GM23338 (cell line): Measurements from ENCODE around the gene ARL11. TPM values are rescaled to one million over a fixed set of nuclear protein-coding genes. Genes with fewer than 3 reads are reported as not detected.
A peak's percentile ranks its signal among the peaks of the same experiment; 100 is the strongest.

Experiments used
- ATAC-seq: fragments of 200-7000 bp; cut with Tn5 transposase; 3 replicates; pipeline ENCODE4 v1.9.1; 2020
- DNase-seq: peaks from one replicate; pipeline ENCODE4 v3.0.0-alpha.2; 2015; ENCODE audit warnings: low spot score
- H2AFZ ChIP-seq: fragments of 200-600 bp; sonication (generic); 2 replicates; pipeline ENCODE4 v1.8.0; 2016; ENCODE audit warnings: antibody characterized with exemption, mild to moderate bottlenecking, moderate library complexity
- H3F3A ChIP-seq: fragments of 200-600 bp; sonication (generic); replicated peaks from 2 replicates; pipeline ENCODE4 v1.8.0; 2017; ENCODE audit warnings: antibody characterized with exemption, mixed run types, low read depth
- H3K27ac ChIP-seq: fragments of 200-600 bp; sonication (generic); 2 replicates; pipeline ENCODE4 v1.6.1; 2016; ENCODE audit warnings: low read depth
- H3K27me3 ChIP-seq: fragments of 200-600 bp; sonication (generic); 2 replicates; pipeline ENCODE4 v1.8.0; 2016; ENCODE audit warnings: mild to moderate bottlenecking, mixed run types, moderate library complexity; ENCODE audit not compliant: insufficient read depth
- H3K36me3 ChIP-seq: fragments of 200-600 bp; sonication (generic); 2 replicates; pipeline ENCODE4 v1.8.0; 2016; ENCODE audit warnings: mild to moderate bottlenecking; ENCODE audit not compliant: insufficient read depth
- H3K4me1 ChIP-seq: fragments of 200-600 bp; sonication (generic); 2 replicates; pipeline ENCODE4 v1.8.0; 2016; ENCODE audit warnings: mild to moderate bottlenecking, moderate library complexity; ENCODE audit not compliant: insufficient read depth
- H3K4me2 ChIP-seq: fragments of 200-600 bp; sonication (generic); 2 replicates; pipeline ENCODE4 v1.7.1; 2017; ENCODE audit warnings: mixed run types
- H3K4me3 ChIP-seq: fragments of 200-600 bp; sonication (generic); 2 replicates; pipeline ENCODE4 v1.6.1; 2016; ENCODE audit warnings: mixed run types
- H3K79me2 ChIP-seq: fragments of 200-600 bp; sonication (generic); replicated peaks from 2 replicates; pipeline ENCODE4 v1.8.0; 2017; ENCODE audit warnings: mild to moderate bottlenecking; ENCODE audit not compliant: insufficient read depth
- H3K9me2 ChIP-seq: fragments of 200-600 bp; sonication (generic); 2 replicates; pipeline ENCODE4 v1.8.0; 2017; ENCODE audit not compliant: insufficient read depth
- H4K20me1 ChIP-seq: fragments of 200-600 bp; sonication (generic); replicated peaks from 2 replicates; pipeline ENCODE4 v1.8.0; 2017; ENCODE audit warnings: mild to moderate bottlenecking; ENCODE audit not compliant: insufficient read depth
- H3K27ac Mint-ChIP-seq: 2 replicates; pipeline ENCODE4 v1.8.0; 2020; ENCODE audit warnings: inconsistent platforms, mild to moderate bottlenecking, moderate library complexity, mixed read lengths
- H3K27me3 Mint-ChIP-seq: 3 replicates; pipeline ENCODE4 v1.8.0; 2022; ENCODE audit warnings: low read depth, mild to moderate bottlenecking, moderate library complexity, mixed read lengths, inconsistent platforms; ENCODE audit not compliant: insufficient read depth, poor library complexity
- H3K36me3 Mint-ChIP-seq: 3 replicates; pipeline ENCODE4 v1.8.0; 2021; ENCODE audit warnings: low read depth, mild to moderate bottlenecking, inconsistent platforms, moderate library complexity, mixed read lengths
- H3K4me1 Mint-ChIP-seq: 3 replicates; pipeline ENCODE4 v1.8.0; 2020; ENCODE audit warnings: mild to moderate bottlenecking, inconsistent platforms, mixed read lengths
- H3K4me3 Mint-ChIP-seq: 3 replicates; pipeline ENCODE4 v1.8.0; 2021; ENCODE audit warnings: moderate library complexity, mild to moderate bottlenecking, inconsistent platforms, mixed read lengths
- H3K9me3 Mint-ChIP-seq: 3 replicates; pipeline ENCODE4 v1.8.0; 2020; ENCODE audit warnings: moderate library complexity, mild to moderate bottlenecking, inconsistent platforms, mixed read lengths
- CREB1 ChIP-seq: fragments of 250-450 bp; sonication (Bioruptor Pico); IDR thresholded peaks from 2 replicates; pipeline ENCODE4 v1.5.0; 2020; ENCODE audit warnings: low read depth, mild to moderate bottlenecking, moderate library complexity
- EZH2 ChIP-seq: fragments of 200-600 bp; sonication (generic); IDR thresholded peaks from one replicate; pipeline ENCODE4 v1.8.0; 2017; ENCODE audit warnings: antibody characterized with exemption, mild to moderate bottlenecking, low read depth; ENCODE audit not compliant: unreplicated experiment
- EZH2phosphoT487 ChIP-seq: fragments of 200-600 bp; sonication (generic); IDR thresholded peaks from one replicate; pipeline ENCODE4 v1.8.1; 2018; ENCODE audit warnings: antibody characterized with exemption; ENCODE audit not compliant: unreplicated experiment
- JUNB ChIP-seq: IDR thresholded peaks from one replicate; pipeline ENCODE4 v1.6.1; 2016; ENCODE audit warnings: antibody characterized with exemption; ENCODE audit not compliant: unreplicated experiment
- STAT1 ChIP-seq: IDR thresholded peaks from one replicate; pipeline ENCODE4 v1.6.1; 2016; ENCODE audit warnings: antibody characterized with exemption; ENCODE audit not compliant: unreplicated experiment
- ZNF331 ChIP-seq: fragments of 250-450 bp; sonication (Bioruptor Pico); IDR thresholded peaks from 2 replicates; pipeline ENCODE4 v1.5.0; 2020; ENCODE audit warnings: low read depth, mild to moderate bottlenecking, moderate library complexity
- polyA plus RNA-seq: library from polyadenylated mRNA; unstranded; fragments of >200 nt; fragmentation: Nextera tagmentation; extraction: Ambion mirVana; gene quantifications from 2 replicates; pipeline ENCODE4 v1.2.1, GENCODE V29; 2016
- total RNA-seq: library from RNA; depleted of rRNA; stranded (reverse); fragments of >200 nt; shearing (Covaris generic); gene quantifications from 2 replicates; pipeline ENCODE4 v1.2.3, GENCODE V29; 2014
- TF ChIP-seq, protein P1 (sequence below): IDR thresholded peaks from one replicate; pipeline ENCODE4 v1.6.1; 2018; ENCODE audit warnings: antibody characterized with exemption; ENCODE audit not compliant: unreplicated experiment
- TF ChIP-seq, protein P2 (sequence below): IDR thresholded peaks from 2 replicates; pipeline ENCODE4 v1.6.1; 2016; ENCODE audit warnings: antibody characterized with exemption
- TF ChIP-seq, protein P3 (sequence below), 2 experiments: fragments of 200-600 bp in 1 of 2; sonication (generic) in 1 of 2; conservative IDR thresholded peaks; 2 replicates each; pipeline versions ENCODE4 v1.5.1 to v1.6.1; 2016 to 2017; ENCODE audit warnings: antibody characterized with exemption in 2 of 2, low read depth in 2 of 2, mild to moderate bottlenecking in 2 of 2, moderate library complexity in 1 of 2

Gene ARL11
- total and polyA plus RNA-seq, 2 experiments from 2014 or later, result 0.32 to 0.52 TPM

DNA sequence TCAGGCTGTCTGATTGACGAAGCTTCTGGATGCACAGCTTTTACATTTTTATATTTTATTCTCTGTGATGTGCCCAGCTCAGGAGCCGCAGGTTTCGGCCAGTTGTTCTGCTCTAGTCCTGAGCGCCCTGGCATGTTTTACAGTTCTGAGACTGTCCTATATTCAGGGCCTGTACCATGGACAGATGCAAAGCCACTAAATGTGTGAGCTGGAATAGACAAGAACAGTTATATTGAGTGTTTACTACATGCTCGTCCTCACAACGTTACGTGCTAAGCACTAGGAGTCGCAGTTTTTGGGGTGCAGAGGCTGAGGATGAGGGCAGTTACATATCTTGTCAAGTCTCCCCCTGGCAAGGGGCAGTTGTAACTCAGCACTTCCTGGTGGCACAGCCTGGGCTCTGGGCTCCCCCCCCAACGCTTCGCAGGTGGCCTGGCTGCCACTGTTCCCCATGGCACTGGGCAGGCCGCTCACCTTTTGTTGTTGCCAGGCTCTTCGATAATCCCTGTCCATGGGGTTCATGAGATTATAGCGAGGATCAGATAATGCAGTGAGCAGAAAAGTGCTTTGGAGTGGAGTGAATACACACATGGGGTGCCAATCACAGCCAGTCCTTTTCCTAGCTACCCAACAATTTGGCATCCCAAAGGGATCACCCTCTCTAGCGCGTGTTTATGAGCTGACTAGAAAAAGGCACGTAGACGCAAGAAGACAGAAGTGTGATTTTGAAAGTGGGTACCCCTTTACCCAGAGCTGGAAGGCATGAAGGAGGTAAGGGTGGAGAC, 23.5 kb downstream of the ARL11 start (continued):
- TF ChIP-seq, protein P1, sequence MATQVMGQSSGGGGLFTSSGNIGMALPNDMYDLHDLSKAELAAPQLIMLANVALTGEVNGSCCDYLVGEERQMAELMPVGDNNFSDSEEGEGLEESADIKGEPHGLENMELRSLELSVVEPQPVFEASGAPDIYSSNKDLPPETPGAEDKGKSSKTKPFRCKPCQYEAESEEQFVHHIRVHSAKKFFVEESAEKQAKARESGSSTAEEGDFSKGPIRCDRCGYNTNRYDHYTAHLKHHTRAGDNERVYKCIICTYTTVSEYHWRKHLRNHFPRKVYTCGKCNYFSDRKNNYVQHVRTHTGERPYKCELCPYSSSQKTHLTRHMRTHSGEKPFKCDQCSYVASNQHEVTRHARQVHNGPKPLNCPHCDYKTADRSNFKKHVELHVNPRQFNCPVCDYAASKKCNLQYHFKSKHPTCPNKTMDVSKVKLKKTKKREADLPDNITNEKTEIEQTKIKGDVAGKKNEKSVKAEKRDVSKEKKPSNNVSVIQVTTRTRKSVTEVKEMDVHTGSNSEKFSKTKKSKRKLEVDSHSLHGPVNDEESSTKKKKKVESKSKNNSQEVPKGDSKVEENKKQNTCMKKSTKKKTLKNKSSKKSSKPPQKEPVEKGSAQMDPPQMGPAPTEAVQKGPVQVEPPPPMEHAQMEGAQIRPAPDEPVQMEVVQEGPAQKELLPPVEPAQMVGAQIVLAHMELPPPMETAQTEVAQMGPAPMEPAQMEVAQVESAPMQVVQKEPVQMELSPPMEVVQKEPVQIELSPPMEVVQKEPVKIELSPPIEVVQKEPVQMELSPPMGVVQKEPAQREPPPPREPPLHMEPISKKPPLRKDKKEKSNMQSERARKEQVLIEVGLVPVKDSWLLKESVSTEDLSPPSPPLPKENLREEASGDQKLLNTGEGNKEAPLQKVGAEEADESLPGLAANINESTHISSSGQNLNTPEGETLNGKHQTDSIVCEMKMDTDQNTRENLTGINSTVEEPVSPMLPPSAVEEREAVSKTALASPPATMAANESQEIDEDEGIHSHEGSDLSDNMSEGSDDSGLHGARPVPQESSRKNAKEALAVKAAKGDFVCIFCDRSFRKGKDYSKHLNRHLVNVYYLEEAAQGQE, result no peak
- no peak for TF ChIP-seq ZNF331 (CRISPR knock-in tag)
- TF ChIP-seq JUNB, result no peak
- TF ChIP-seq, protein P2, sequence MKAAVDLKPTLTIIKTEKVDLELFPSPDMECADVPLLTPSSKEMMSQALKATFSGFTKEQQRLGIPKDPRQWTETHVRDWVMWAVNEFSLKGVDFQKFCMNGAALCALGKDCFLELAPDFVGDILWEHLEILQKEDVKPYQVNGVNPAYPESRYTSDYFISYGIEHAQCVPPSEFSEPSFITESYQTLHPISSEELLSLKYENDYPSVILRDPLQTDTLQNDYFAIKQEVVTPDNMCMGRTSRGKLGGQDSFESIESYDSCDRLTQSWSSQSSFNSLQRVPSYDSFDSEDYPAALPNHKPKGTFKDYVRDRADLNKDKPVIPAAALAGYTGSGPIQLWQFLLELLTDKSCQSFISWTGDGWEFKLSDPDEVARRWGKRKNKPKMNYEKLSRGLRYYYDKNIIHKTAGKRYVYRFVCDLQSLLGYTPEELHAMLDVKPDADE, result no peak
- TF ChIP-seq EZH2phosphoT487, result no peak
- TF ChIP-seq, protein P3, sequence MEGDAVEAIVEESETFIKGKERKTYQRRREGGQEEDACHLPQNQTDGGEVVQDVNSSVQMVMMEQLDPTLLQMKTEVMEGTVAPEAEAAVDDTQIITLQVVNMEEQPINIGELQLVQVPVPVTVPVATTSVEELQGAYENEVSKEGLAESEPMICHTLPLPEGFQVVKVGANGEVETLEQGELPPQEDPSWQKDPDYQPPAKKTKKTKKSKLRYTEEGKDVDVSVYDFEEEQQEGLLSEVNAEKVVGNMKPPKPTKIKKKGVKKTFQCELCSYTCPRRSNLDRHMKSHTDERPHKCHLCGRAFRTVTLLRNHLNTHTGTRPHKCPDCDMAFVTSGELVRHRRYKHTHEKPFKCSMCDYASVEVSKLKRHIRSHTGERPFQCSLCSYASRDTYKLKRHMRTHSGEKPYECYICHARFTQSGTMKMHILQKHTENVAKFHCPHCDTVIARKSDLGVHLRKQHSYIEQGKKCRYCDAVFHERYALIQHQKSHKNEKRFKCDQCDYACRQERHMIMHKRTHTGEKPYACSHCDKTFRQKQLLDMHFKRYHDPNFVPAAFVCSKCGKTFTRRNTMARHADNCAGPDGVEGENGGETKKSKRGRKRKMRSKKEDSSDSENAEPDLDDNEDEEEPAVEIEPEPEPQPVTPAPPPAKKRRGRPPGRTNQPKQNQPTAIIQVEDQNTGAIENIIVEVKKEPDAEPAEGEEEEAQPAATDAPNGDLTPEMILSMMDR (conservative IDR thresholded peaks at IDR 0.05; ENCODE audit: low read depth in 2 of 2), result no peak
- TF ChIP-seq STAT1, result no peak
- TF ChIP-seq CREB1 (CRISPR knock-in tag), result no peak

DNA sequence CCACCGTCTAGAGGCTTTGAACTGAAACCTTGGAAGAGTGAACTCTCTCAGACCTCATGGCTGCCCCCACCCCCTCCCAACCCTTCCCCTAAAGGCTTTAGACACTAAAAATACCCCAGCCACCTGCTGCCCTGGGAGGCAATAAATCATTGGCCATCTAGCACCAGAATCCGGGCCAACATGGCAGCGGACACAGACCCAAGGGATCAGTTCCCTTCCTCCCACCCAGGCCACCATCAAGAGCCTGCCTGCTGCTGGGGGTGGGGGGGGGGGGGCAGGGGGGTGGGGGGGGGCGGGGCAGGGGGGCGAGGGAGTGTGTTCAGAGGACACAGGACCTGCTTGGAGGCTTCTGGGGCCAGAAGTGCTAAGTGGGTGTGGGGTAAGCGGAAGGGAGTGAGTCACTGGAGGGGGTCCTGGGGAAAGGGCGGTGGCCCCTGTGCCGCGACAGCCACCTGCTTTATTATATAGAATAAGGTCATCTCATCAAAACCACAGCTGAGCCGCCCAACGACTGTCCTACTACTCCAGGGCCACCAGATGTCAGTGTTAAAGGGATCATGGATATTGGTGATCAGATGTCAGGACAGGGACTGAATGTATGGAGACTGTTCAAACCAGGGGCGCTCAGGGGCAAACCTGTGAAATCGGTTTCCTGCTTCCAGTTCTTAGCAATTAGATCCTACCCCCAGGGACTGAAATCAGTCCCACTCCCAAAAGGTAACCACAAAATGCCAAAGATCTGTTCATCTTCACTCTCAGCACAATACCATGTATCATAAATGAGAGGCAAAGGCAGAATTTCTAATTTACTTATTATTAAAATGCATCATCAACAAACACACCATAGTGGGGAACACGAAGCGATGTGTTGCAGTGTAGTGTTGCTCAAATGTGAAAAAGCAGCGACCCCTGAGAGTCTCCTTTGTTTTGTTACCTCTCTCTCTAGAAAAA, 24.3 kb downstream of the ARL11 start:
- peak; percentile 85 for DNase-seq
- H3K9me2 ChIP-seq, result no peaks in the 10 kb centered on the region
- ATAC-seq, result peak; percentile 92
- TF ChIP-seq EZH2phosphoT487 (no peak), EZH2 (no peak), CREB1 (CRISPR knock-in tag) (no peak)
- TF ChIP-seq, protein P3 (conservative IDR thresholded peaks at IDR 0.05; ENCODE audit: low read depth in 2 of 2), result peak; percentile 60 to 85
- TF ChIP-seq, protein P1, result no peak
- TF ChIP-seq, protein P2, result no peak

More for the DNA sequence above, 24.3 kb downstream of the ARL11 start:
- Mint-ChIP-seq H3K4me1 (peaks cover 4% of the 10 kb centered on the region; the same call in 2 of the 3 replicates), H3K27me3 (no peaks in the 10 kb centered on the region), H3K9me3 (no peaks in the 10 kb centered on the region), H3K4me3 (no peak overlapping the region), H3K27ac (no peak overlapping the region), H3K36me3 (no peaks in the 10 kb centered on the region; the same call in 2 of the 3 replicates)
- no peaks in the 10 kb centered on the region for H3K27me3 ChIP-seq
- H4K20me1 ChIP-seq, result no peaks in the 10 kb centered on the region; the same call in 1 of the 2 replicates
- no peak overlapping the region for H3K4me3 ChIP-seq
- no peaks in the 10 kb centered on the region for H3K79me2 ChIP-seq
- H3K36me3 ChIP-seq, result no peaks in the 10 kb centered on the region; the same call in 1 of the 2 replicates
- H3K27ac ChIP-seq, result no peak overlapping the region
- 0 out of 2 replicates have a peak, but pooled peaks cover 5% of the 10 kb centered on the region for H3F3A ChIP-seq
- H2AFZ ChIP-seq, result no peak overlapping the region
- H3K4me1 ChIP-seq, result no peaks in the 10 kb centered on the region
- H3K4me2 ChIP-seq, result no peak overlapping the region
